T-helper 2 cell (primary cell): ENCODE results near the gene ERICH4.
"Not testable (repeated sequence)": the region's sequence is repeated elsewhere in the genome, so short reads cannot be mapped to it uniquely, and the experiment has no call there.

Experiments
- DNase-seq, 5 experiments: peaks; one replicate each; pipeline versions ENCODE4 v3.0.0 to v3.0.0-alpha.2; 2012 to 2022

The ERICH4 gene

GRCh38 chr19:41415154-41415571, 27.8 kb upstream of the ERICH4 start:
- no peak for DNase-seq

GRCh38 chr19:41416194-41416674, 26.7 kb upstream of the ERICH4 start:
- DNase-seq, result no peak

GRCh38 chr19:41420101-41420880, 22.7 kb upstream of the ERICH4 start:
- no peak for DNase-seq

- no peak for DNase-seq
Measured at GRCh38 chr19:41421314-41421713, 21.6 kb upstream of the ERICH4 start.

GRCh38 chr19:41421973-41422372, 21.0 kb upstream of the ERICH4 start:
- DNase-seq, result no peak

- no peak for DNase-seq
Measured at GRCh38 chr19:41422456-41422855, 20.5 kb upstream of the ERICH4 start.

- DNase-seq, result no peak
Measured at GRCh38 chr19:41422955-41423354, 20.0 kb upstream of the ERICH4 start.

GRCh38 chr19:41424335-41425173, 18.4 kb upstream of the ERICH4 start:
- peak in 1 of 5 experiments; percentile 39 for DNase-seq

GRCh38 chr19:41425174-41426115, 17.5 kb upstream of the ERICH4 start:
- DNase-seq, result no peak

- DNase-seq, result no peak
Measured at GRCh38 chr19:41426116-41426841, 16.7 kb upstream of the ERICH4 start.

GRCh38 chr19:41426952-41427646, 15.9 kb upstream of the ERICH4 start, which contains the start of gene B3GNT8:
Gene B3GNT8 (minus strand): TSS chr19:41427374. CDS start chr19:41426778, 596 bp downstream.
- peak in 3 of 5 experiments; percentile 10 to 61 (median 35) for DNase-seq

- peak in 2 of 5 experiments; percentile 75 to 80 for DNase-seq
Measured at GRCh38 chr19:41427647-41428480, 15.1 kb upstream of the ERICH4 start.

- DNase-seq, result no peak
Measured at GRCh38 chr19:41428481-41428859, 14.5 kb upstream of the ERICH4 start.

GRCh38 chr19:41430922-41431321, 12.0 kb upstream of the ERICH4 start:
- no peak for DNase-seq

GRCh38 chr19:41431426-41432386, 11.2 kb upstream of the ERICH4 start:
- DNase-seq, result peak in 1 of 5 experiments; percentile 28

GRCh38 chr19:41433171-41433570, 9.8 kb upstream of the ERICH4 start:
- DNase-seq, result no peak

- DNase-seq, result no peak
Measured at GRCh38 chr19:41434450-41434849, 8.5 kb upstream of the ERICH4 start.

- DNase-seq, result not testable (repeated sequence)
Measured at GRCh38 chr19:41435376-41435775, 7.6 kb upstream of the ERICH4 start.
